Spleen (tissue), 7 donors: ENCODE results near the gene MINDY4.

ENCODE experiments used
- POLR2A ChIP-seq, 3 donors: fragments of 450-650 bp; IDR thresholded peaks; one replicate each; pipeline ENCODE4 v1.5.1; 2017; ENCODE audit warnings: antibody characterized with exemption in 3 of 3, mild to moderate bottlenecking in 1 of 3
- POLR2AphosphoS5 ChIP-seq, 3 donors: sonication (generic); formaldehyde crosslinking; IDR thresholded peaks; one replicate each; pipeline ENCODE4 v1.5.1; 2017; ENCODE audit warnings: antibody characterized with exemption in 3 of 3
- TF ChIP-seq, protein P1 (sequence below), 11 experiments: fragments of 200-600 bp in 7 of 11; fragments of 450-650 bp in 4 of 11; sonication (generic) in 4 of 11; IDR thresholded peaks in 8 of 11; conservative IDR thresholded peaks in 3 of 11; 1 replicate in 7 of 11; 2 replicates in 4 of 11; pipeline versions ENCODE4 v1.4.0 to v1.8.0; 2016 to 2021; ENCODE audit warnings: antibody characterized with exemption in 11 of 11, inconsistent platforms in 4 of 11, mild to moderate bottlenecking in 1 of 11
- donor health status: DM: no; HTN: no; CAD: no; lungs with moderate emphysema.
- donor health status: DM: no; HTN: no; CAD: no.
- donor health status: DM: no; HTN: no; CAD: no.

DNA sequence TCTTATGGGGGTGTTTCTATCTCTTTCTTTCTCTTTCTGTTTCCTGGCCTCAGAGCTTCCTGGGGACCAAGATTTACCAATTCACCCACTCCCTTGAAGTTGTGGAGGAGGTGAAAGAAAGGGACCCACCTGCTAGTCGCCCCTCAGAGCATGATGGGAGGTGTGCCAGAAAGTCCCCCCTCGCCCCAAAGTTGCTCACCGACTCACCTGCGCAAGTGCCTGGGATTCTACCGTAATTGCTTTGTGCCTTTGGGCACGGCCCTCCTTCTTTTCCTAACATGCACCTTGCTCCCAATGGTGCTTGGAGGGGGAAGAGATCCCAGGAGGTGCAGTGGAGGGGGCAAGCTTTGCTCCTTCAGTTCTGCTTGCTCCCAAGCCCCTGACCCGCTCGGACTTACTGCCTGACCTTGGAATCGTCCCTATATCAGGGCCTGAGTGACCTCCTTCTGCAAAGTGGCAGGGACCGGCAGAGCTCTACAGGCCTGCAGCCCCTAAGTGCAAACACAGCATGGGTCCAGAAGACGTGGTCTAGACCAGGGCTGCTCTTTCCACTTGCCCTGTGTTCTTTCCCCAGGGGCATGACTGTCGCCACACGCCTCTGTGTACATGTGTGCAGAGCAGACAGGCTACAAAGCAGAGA lies 152.7 kb downstream of the MINDY4 start:
- TF ChIP-seq, protein P1, sequence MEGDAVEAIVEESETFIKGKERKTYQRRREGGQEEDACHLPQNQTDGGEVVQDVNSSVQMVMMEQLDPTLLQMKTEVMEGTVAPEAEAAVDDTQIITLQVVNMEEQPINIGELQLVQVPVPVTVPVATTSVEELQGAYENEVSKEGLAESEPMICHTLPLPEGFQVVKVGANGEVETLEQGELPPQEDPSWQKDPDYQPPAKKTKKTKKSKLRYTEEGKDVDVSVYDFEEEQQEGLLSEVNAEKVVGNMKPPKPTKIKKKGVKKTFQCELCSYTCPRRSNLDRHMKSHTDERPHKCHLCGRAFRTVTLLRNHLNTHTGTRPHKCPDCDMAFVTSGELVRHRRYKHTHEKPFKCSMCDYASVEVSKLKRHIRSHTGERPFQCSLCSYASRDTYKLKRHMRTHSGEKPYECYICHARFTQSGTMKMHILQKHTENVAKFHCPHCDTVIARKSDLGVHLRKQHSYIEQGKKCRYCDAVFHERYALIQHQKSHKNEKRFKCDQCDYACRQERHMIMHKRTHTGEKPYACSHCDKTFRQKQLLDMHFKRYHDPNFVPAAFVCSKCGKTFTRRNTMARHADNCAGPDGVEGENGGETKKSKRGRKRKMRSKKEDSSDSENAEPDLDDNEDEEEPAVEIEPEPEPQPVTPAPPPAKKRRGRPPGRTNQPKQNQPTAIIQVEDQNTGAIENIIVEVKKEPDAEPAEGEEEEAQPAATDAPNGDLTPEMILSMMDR (IDR thresholded peaks at IDR 0.05 in 8 of 11, conservative IDR thresholded peaks at IDR 0.05 in 3 of 11): no peak
- no peak for TF ChIP-seq POLR2A (IDR thresholded peaks at IDR 0.05)
- no peak for TF ChIP-seq POLR2AphosphoS5 (IDR thresholded peaks at IDR 0.05)
